Stimulated activated CD4-positive, alpha-beta T cell treated with anti-CD3 and anti-CD28 coated beads, Interleukin-1b, Interleukin-23, amount 100 ng/mL, for 24 hours (primary cell): ENCODE results near the gene MIB2.

Experiments used
- DNase-seq, 4 experiments: peaks; one replicate each; pipeline ENCODE4 v3.0.0-alpha.2; 2020; ENCODE audit warnings: low read depth in 4 of 4, low spot score in 1 of 4

Gene MIB2

GRCh38 chr1:1614204-1614953 is 921 bp upstream of the MIB2 start:
- peak in 2 of 4 experiments; percentile 39 to 43 for DNase-seq

GRCh38 chr1:1614954-1615255 is 395 bp upstream of the MIB2 start:
- no peak for DNase-seq

GRCh38 chr1:1616045-1616790 is 918 bp downstream of the MIB2 start:
- DNase-seq: peak in 1 of 4 experiments; percentile 42

- DNase-seq: no peak
Measured at GRCh38 chr1:1616838-1617237, 1.5 kb downstream of the MIB2 start.

GRCh38 chr1:1617516-1617915 is 2.2 kb downstream of the MIB2 start:
- DNase-seq: no peak

GRCh38 chr1:1617925-1618324 is 2.6 kb downstream of the MIB2 start:
- no peak for DNase-seq

GRCh38 chr1:1618396-1619068 is 3.2 kb downstream of the MIB2 start:
- no peak for DNase-seq

- DNase-seq: no peak
Measured at GRCh38 chr1:1619917-1620361, 4.6 kb downstream of the MIB2 start.

GRCh38 chr1:1620433-1621139 is 5.3 kb downstream of the MIB2 start:
- no peak for DNase-seq

- no peak for DNase-seq
Measured at GRCh38 chr1:1621173-1622009, 6.1 kb downstream of the MIB2 start.

GRCh38 chr1:1622010-1622787 is 6.9 kb downstream of the MIB2 start:
- no peak for DNase-seq

- no peak for DNase-seq
Measured at GRCh38 chr1:1622788-1623094, 7.4 kb downstream of the MIB2 start.

GRCh38 chr1:1623181-1623630 is 7.9 kb downstream of the MIB2 start:
- no peak for DNase-seq

GRCh38 chr1:1623631-1624442 is 8.5 kb downstream of the MIB2 start:
- no peak for DNase-seq

GRCh38 chr1:1624443-1625403 is 9.4 kb downstream of the MIB2 start:
- no peak for DNase-seq

GRCh38 chr1:1625404-1625775 is 10.1 kb downstream of the MIB2 start:
- no peak for DNase-seq

- no peak for DNase-seq
Measured at GRCh38 chr1:1625824-1626206, 10.5 kb downstream of the MIB2 start.
